GM10266 (cell line): Measurements from ENCODE around the gene AFAP1L2.

Source experiments
- DNase-seq: peaks from one replicate; pipeline ENCODE4 v3.0.0; 2012; ENCODE audit errors: extremely low spot score
- CTCF ChIP-seq: IDR thresholded peaks from 2 replicates; pipeline ENCODE4 v1.5.1; 2012; ENCODE audit warnings: mild to moderate bottlenecking, low read depth; ENCODE audit not compliant: control insufficient read depth, insufficient read depth; ENCODE audit errors: missing control alignments

The AFAP1L2 gene

GRCh38 chr10:114301177-114301576, 103.1 kb downstream of the AFAP1L2 start:
- no peak for TF ChIP-seq CTCF

DNA sequence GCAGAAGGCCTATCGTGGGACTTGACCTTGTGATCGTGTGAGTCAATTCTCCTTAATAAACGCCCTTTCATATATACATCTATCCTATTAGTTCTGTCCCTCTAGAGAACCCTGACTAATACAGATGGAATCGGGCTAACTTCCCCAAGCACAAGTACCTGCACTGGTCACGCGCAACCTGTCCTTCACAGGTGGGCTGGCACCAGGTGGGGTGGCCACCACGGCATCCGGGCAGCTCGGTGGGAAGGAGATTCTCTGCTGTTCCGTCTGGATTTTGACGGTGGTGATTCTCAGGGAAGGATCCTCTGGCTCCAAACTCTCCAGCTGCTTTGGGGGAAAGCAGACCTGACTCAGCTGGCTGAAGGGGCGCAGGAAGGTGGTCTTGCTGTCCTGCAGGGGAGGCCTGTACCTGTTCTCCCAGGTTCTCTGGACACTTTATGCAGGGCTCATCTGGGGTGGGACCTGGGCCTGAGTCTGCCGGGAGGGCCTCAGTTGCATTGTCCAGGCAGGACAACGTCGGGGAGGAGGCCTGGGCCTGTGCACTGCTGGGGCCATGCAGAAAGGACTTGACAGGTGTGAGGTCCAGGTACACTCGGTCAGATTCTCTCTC, 104.2 kb downstream of the AFAP1L2 start:
- no peak for DNase-seq
- TF ChIP-seq CTCF: no peak

More at GRCh38 chr10:114301177-114301576, 103.1 kb downstream of the AFAP1L2 start:
- no peak for DNase-seq

GRCh38 chr10:114297136-114297705, 107.1 kb downstream of the AFAP1L2 start:
- no peak for DNase-seq
- TF ChIP-seq CTCF: no peak

GRCh38 chr10:114295393-114295792, 108.9 kb downstream of the AFAP1L2 start:
- no peak for TF ChIP-seq CTCF
- no peak for DNase-seq

- TF ChIP-seq CTCF: no peak
- no peak for DNase-seq
Observed at GRCh38 chr10:114294549-114294948, 109.8 kb downstream of the AFAP1L2 start.

- no peak for TF ChIP-seq CTCF
- DNase-seq: no peak
Observed at GRCh38 chr10:114293075-114293474, 111.2 kb downstream of the AFAP1L2 start.

- DNase-seq: no peak
- TF ChIP-seq CTCF: no peak
Observed at GRCh38 chr10:114291516-114291915, 112.8 kb downstream of the AFAP1L2 start.
